GM19025 (cell line): ENCODE results near the gene WNK1.
"Not testable (repeated sequence)": the region's sequence is repeated elsewhere in the genome, so short reads cannot be mapped to it uniquely, and the experiment has no call there.

Experiments used
- ATAC-seq: cut with Tn5 transposase; IDR thresholded peaks from one replicate; pipeline ENCODE4 v1.9.1; 2021; ENCODE audit warnings: mild to moderate bottlenecking, low read depth, moderate library complexity; ENCODE audit not compliant: unreplicated experiment

WNK1 gene

GRCh38 chr12:777550-778047 is 25.2 kb downstream of the WNK1 start:
- no peak for ATAC-seq

GRCh38 chr12:778615-779014 is 26.2 kb downstream of the WNK1 start:
- ATAC-seq = no peak

- no peak for ATAC-seq
Observed at GRCh38 chr12:779745-780734, 27.7 kb downstream of the WNK1 start.

- ATAC-seq = no peak
Observed at GRCh38 chr12:780750-781379, 28.5 kb downstream of the WNK1 start.

- no peak for ATAC-seq
Observed at GRCh38 chr12:785706-786105, 33.3 kb downstream of the WNK1 start.

- no peak for ATAC-seq
Observed at GRCh38 chr12:788288-788687, 35.9 kb downstream of the WNK1 start.

- not testable (repeated sequence) for ATAC-seq
Observed at GRCh38 chr12:788762-789161, 36.4 kb downstream of the WNK1 start.

- no peak for ATAC-seq
Observed at GRCh38 chr12:789852-790563, 37.6 kb downstream of the WNK1 start.

- ATAC-seq = no peak
Observed at GRCh38 chr12:790608-791007, 38.2 kb downstream of the WNK1 start.

- no peak for ATAC-seq
Observed at GRCh38 chr12:793037-793436, 40.7 kb downstream of the WNK1 start.

- no peak for ATAC-seq
Observed at GRCh38 chr12:793711-794110, 41.3 kb downstream of the WNK1 start.

GRCh38 chr12:795305-795704 is 42.9 kb downstream of the WNK1 start:
- ATAC-seq = no peak

- ATAC-seq = no peak
Observed at GRCh38 chr12:800401-800800, 48.0 kb downstream of the WNK1 start.

- ATAC-seq = no peak
Observed at GRCh38 chr12:802242-803120, 50.1 kb downstream of the WNK1 start.

- no peak for ATAC-seq
Observed at GRCh38 chr12:805022-805632, 52.7 kb downstream of the WNK1 start.

GRCh38 chr12:806200-806791 is 53.9 kb downstream of the WNK1 start:
- ATAC-seq = no peak

- ATAC-seq = no peak
Observed at GRCh38 chr12:807041-807735, 54.8 kb downstream of the WNK1 start.

- no peak for ATAC-seq
Observed at GRCh38 chr12:810116-810515, 57.7 kb downstream of the WNK1 start.
